Measurements from ENCODE around the gene RPL22. TPM values are rescaled to one million over a fixed set of nuclear protein-coding genes. Genes with fewer than 3 reads are reported as not detected.

Gene RPL22
- 88.4 and 112 TPM in 2 replicates for total RNA-seq (2014; rRNA removed; shearing (Covaris generic))

- peak; percentile 93 for DNase-seq (ENCODE audit: low spot score)
These were observed at the start of gene RPL22 for GRCh38 chr1:6199298-6200187. Gene RPL22 (minus strand): TSS chr1:6199595. CDS start chr1:6199573, 22 bp downstream.

- DNase-seq (ENCODE audit: low spot score): no peak
These were observed 48.9 kb upstream of the RPL22 start for GRCh38 chr1:6248161-6248776.

GRCh38 chr1:6247651-6248050, 48.3 kb upstream of the RPL22 start:
- DNase-seq (ENCODE audit: low spot score): no peak

GRCh38 chr1:6246497-6247467, 47.4 kb upstream of the RPL22 start:
- peak; percentile 41 for DNase-seq (ENCODE audit: low spot score)

- DNase-seq (ENCODE audit: low spot score): no peak
These were observed 46.6 kb upstream of the RPL22 start for GRCh38 chr1:6245869-6246496.

GRCh38 chr1:6245086-6245868, 45.9 kb upstream of the RPL22 start:
- DNase-seq (ENCODE audit: low spot score): peak; percentile 53

GRCh38 chr1:6244401-6245049, 45.1 kb upstream of the RPL22 start:
- DNase-seq (ENCODE audit: low spot score): no peak

- no peak for DNase-seq (ENCODE audit: low spot score)
These were observed 44.6 kb upstream of the RPL22 start, which contains the start of gene HES3 for GRCh38 chr1:6243993-6244392. Gene HES3 (plus strand): TSS chr1:6244179. CDS start chr1:6244366, 187 bp downstream.

- DNase-seq (ENCODE audit: low spot score): no peak
These were observed 43.8 kb upstream of the RPL22 start for GRCh38 chr1:6243053-6243834.

- DNase-seq (ENCODE audit: low spot score): no peak
These were observed 42.7 kb upstream of the RPL22 start for GRCh38 chr1:6241887-6242740.

GRCh38 chr1:6241107-6241886, 41.9 kb upstream of the RPL22 start:
- no peak for DNase-seq (ENCODE audit: low spot score)

GRCh38 chr1:6239950-6240768, 40.8 kb upstream of the RPL22 start:
- DNase-seq (ENCODE audit: low spot score): no peak

- no peak for DNase-seq (ENCODE audit: low spot score)
These were observed 39.9 kb upstream of the RPL22 start for GRCh38 chr1:6239213-6239752.

GRCh38 chr1:6237093-6237492, 37.7 kb upstream of the RPL22 start:
- no peak for DNase-seq (ENCODE audit: low spot score)

GRCh38 chr1:6235296-6235677, 35.9 kb upstream of the RPL22 start:
- DNase-seq (ENCODE audit: low spot score): no peak

All from A172 (cell line).